Mucosa of descending colon (tissue), 3 donors: ENCODE data around the gene ARHGAP22. TPM values are rescaled to one million over a fixed set of nuclear protein-coding genes. Genes with fewer than 3 reads are reported as not detected.

Source experiments
- ATAC-seq: fragments of 200-7000 bp; cut with Tn5 transposase; one replicate; pipeline ENCODE4 v1.9.1; 2020; ENCODE audit warnings: mild to moderate bottlenecking, moderate library complexity
- DNase-seq, 3 donors: peaks; one replicate each; pipeline ENCODE4 v3.0.0-alpha.2; 2020
- H3K36me3 ChIP-seq: fragments of 200-600 bp; one replicate; pipeline ENCODE4 v1.8.0; 2021; ENCODE audit warnings: low read depth, mild to moderate bottlenecking
- H3K4me1 ChIP-seq: fragments of 200-600 bp; one replicate; pipeline ENCODE4 v1.8.0; 2021; ENCODE audit warnings: low read depth, mild to moderate bottlenecking
- H3K4me3 ChIP-seq: fragments of 200-600 bp; one replicate; pipeline ENCODE4 v1.8.0; 2021; ENCODE audit warnings: mild to moderate bottlenecking
- H3K9me3 ChIP-seq: fragments of 200-600 bp; one replicate; pipeline ENCODE4 v1.8.0; 2021; ENCODE audit warnings: mild to moderate bottlenecking
- intact Hi-C, 2 donors: fragments of 100-400 bp; cut with DNase I in 1 of 2; cut with micrococcal nuclease in 1 of 2; formaldehyde crosslinking; loops; one replicate each; pipeline versions ENCODE4 v1.11.0 to v1.11.1; 2022; cut with DNase I, micrococcal nuclease
- total RNA-seq, 3 donors: library from RNA; stranded (reverse); fragmentation: NEBNext Ultra II Directional in 2 of 3; extraction: Animal tissue kit (Norgen Biotek cat#: 25700) in 2 of 3; gene quantifications; one replicate each; pipeline versions ENCODE4 v1.2.1 to v1.2.4, GENCODE V29; 2021 to 2023
- TF ChIP-seq, protein P1 (sequence below): fragments of 200-600 bp; IDR thresholded peaks from one replicate; pipeline ENCODE4 v1.8.0; 2022; ENCODE audit warnings: antibody characterized with exemption, mild to moderate bottlenecking
- donor health status: DM: no; HTN: no; CAD: no; lungs with moderate emphysema.
- donor health status: DM: no; HTN: no; CAD: no.
- donor health status: DM: no; HTN: yes; CAD: no.

Gene ARHGAP22
- total RNA-seq, 3 donors from 2014 or later: 0.93 to 5.9 (median 1.3) TPM

DNA sequence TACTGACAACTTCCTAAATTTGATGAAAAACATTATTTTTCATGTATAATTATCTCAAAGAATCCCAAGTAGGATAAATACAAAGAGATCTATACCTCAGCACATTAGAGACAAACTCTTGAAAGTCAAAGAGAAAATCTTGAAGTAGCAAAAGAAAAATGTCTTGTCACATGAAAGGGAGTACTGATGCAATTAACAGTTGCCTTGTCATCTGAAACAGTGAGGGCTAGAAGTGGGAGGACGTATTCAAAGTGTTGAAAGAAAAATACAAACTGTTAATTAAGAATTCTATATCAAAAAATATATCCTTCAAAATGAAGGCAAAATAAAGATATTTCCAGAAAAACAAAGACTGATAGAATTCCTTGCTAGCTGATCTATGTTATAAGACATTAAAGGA, 35.5 kb upstream of the ARHGAP22 start:
- ATAC-seq: no peak
- DNase-seq: no peak
- H3K4me3 ChIP-seq: no peak overlapping the region
- no peaks in the 10 kb centered on the region for H3K36me3 ChIP-seq
- H3K4me1 ChIP-seq: no peaks in the 10 kb centered on the region
- TF ChIP-seq, protein P1, sequence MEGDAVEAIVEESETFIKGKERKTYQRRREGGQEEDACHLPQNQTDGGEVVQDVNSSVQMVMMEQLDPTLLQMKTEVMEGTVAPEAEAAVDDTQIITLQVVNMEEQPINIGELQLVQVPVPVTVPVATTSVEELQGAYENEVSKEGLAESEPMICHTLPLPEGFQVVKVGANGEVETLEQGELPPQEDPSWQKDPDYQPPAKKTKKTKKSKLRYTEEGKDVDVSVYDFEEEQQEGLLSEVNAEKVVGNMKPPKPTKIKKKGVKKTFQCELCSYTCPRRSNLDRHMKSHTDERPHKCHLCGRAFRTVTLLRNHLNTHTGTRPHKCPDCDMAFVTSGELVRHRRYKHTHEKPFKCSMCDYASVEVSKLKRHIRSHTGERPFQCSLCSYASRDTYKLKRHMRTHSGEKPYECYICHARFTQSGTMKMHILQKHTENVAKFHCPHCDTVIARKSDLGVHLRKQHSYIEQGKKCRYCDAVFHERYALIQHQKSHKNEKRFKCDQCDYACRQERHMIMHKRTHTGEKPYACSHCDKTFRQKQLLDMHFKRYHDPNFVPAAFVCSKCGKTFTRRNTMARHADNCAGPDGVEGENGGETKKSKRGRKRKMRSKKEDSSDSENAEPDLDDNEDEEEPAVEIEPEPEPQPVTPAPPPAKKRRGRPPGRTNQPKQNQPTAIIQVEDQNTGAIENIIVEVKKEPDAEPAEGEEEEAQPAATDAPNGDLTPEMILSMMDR: no peak
- intact Hi-C loops: no loop called here
- peaks cover 4% of the 10 kb centered on the region for H3K9me3 ChIP-seq

- intact Hi-C loops: no loop called here
- ATAC-seq (no peak), DNase-seq (no peak)
- Histone ChIP-seq H3K4me1 (peaks cover 2% of the 10 kb centered on the region), H3K9me3 (peaks cover 4% of the 10 kb centered on the region), H3K4me3 (no peak overlapping the region), H3K36me3 (no peaks in the 10 kb centered on the region)
- TF ChIP-seq, protein P1: no peak
These were observed 34.8 kb upstream of the ARHGAP22 start for GRCh38 chr10:48639632-48640031.

GRCh38 chr10:48638739-48639527, 34.1 kb upstream of the ARHGAP22 start:
- Histone ChIP-seq H3K4me3 (no peak overlapping the region), H3K36me3 (no peaks in the 10 kb centered on the region), H3K9me3 (peaks cover 4% of the 10 kb centered on the region), H3K4me1 (peaks cover 2% of the 10 kb centered on the region)
- TF ChIP-seq, protein P1: no peak
- DNase-seq (no peak), ATAC-seq (no peak)
- intact Hi-C loops: no loop called here

DNA sequence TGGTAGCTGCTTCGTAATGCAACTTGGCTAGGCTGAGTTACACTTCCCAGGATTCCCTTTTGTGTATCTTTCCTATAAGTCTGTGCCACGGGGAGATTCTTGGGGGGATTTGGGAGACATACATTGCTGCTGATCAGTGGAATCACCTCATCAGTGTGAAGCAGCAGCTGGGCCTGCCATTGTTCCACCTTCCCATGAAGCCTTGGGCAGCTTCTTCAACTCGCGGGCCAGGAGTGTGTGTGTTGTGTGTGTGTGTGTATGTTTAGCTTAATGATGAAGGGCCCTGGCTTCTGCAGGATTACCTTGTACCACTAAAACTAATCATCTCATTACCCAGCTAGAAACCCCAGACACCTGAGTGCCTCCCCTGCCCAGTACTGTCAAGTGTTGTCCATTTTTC, 33.3 kb upstream of the ARHGAP22 start:
- H3K9me3 ChIP-seq: peaks cover 4% of the 10 kb centered on the region
- H3K4me1 ChIP-seq: peaks cover 8% of the 10 kb centered on the region
- DNase-seq (no peak), ATAC-seq (no peak)
- H3K4me3 ChIP-seq: no peak overlapping the region
- intact Hi-C loops: no loop called here
- H3K36me3 ChIP-seq: no peaks in the 10 kb centered on the region
- TF ChIP-seq, protein P1: no peak

- no peak for DNase-seq
- peaks cover 8% of the 10 kb centered on the region for H3K4me1 ChIP-seq
These were observed 32.0 kb upstream of the ARHGAP22 start for GRCh38 chr10:48636901-48637300.

More at GRCh38 chr10:48636901-48637300, 32.0 kb upstream of the ARHGAP22 start:
- Histone ChIP-seq H3K4me3 (no peak overlapping the region), H3K36me3 (no peaks in the 10 kb centered on the region), H3K9me3 (peaks cover 4% of the 10 kb centered on the region)
- TF ChIP-seq, protein P1: no peak
- ATAC-seq: no peak
- intact Hi-C loops: no loop called here
